Kidney (tissue), 14 donors: ENCODE data around the gene NFILZ. TPM values are rescaled to one million over a fixed set of nuclear protein-coding genes. Genes with fewer than 3 reads are reported as not detected.

Experiments used
- DNase-seq, 5 donors: peaks; one replicate each; pipeline ENCODE4 v3.0.0-alpha.2; 2013 to 2020
- FAIRE-seq: peaks from 2 replicates; lab custom pipeline; 2012; peaks lifted over from hg19 to GRCh38; lab: Jason Lieb, UNC
- H3K27ac ChIP-seq, 2 donors: one replicate each; pipeline ENCODE4 v1.7.0; 2013; ENCODE audit warnings: low read depth in 2 of 2, low read length in 2 of 2, inconsistent platforms in 1 of 2
- H3K27me3 ChIP-seq: one replicate; pipeline ENCODE4 v1.7.1; 2013; ENCODE audit warnings: low read length, inconsistent platforms; ENCODE audit not compliant: control insufficient read depth, insufficient read depth
- H3K36me3 ChIP-seq, 3 donors: one replicate each; pipeline versions ENCODE4 v1.7.0 to v1.7.1; 2013; ENCODE audit warnings: low read length in 3 of 3, control low read depth in 1 of 3, inconsistent platforms in 1 of 3; ENCODE audit not compliant: insufficient read depth in 3 of 3, control insufficient read depth in 2 of 3
- H3K4me1 ChIP-seq, 3 donors: one replicate each; pipeline versions ENCODE4 v1.7.0 to v1.7.1; 2013; ENCODE audit warnings: low read length in 3 of 3, inconsistent platforms in 1 of 3, low read depth in 1 of 3; ENCODE audit not compliant: control insufficient read depth in 2 of 3, insufficient read depth in 2 of 3
- H3K4me3 ChIP-seq, 3 donors: one replicate each; pipeline versions ENCODE4 v1.7.0 to v1.8.1; 2013; ENCODE audit warnings: low read length in 3 of 3, control low read depth in 1 of 3, inconsistent platforms in 1 of 3
- H3K9ac ChIP-seq, 3 donors: one replicate each; pipeline versions ENCODE4 v1.7.0 to v1.7.1; 2013; ENCODE audit warnings: low read length in 3 of 3, control low read depth in 1 of 3, inconsistent platforms in 1 of 3
- H3K9me3 ChIP-seq, 3 donors: one replicate each; pipeline versions ENCODE4 v1.7.0 to v1.7.1; 2013; ENCODE audit warnings: low read length in 3 of 3, control low read depth in 1 of 3, inconsistent platforms in 1 of 3; ENCODE audit not compliant: control insufficient read depth in 2 of 3, insufficient read depth in 1 of 3
- CTCF ChIP-seq: IDR thresholded peaks from 3 replicates; pipeline ENCODE4 v1.5.1; 2012; ENCODE audit warnings: mild to moderate bottlenecking, moderate library complexity, borderline replicate concordance; ENCODE audit not compliant: insufficient read depth; ENCODE audit errors: extremely low read depth
- intact Hi-C: fragments of 100-400 bp; cut with DNase I; formaldehyde crosslinking; loops from one replicate; pipeline ENCODE4 v1.11.1; 2022
- polyA plus RNA-seq: library from polyadenylated mRNA; stranded (reverse); fragments of 350-450 nt; fragmentation: Illumina TruSeq; extraction: RNeasy Lipid Tissue Mini Kit (QIAGEN cat#74804); gene quantifications from one replicate; pipeline ENCODE4 v1.2.3, GENCODE V29; 2014; ENCODE audit warnings: low read depth, low replicate concordance; ENCODE audit not compliant: insufficient read depth
- total RNA-seq: library from RNA; stranded (reverse); fragmentation: NEBNext Ultra II Directional; extraction: Animal tissue kit (Norgen Biotek cat#: 25700); gene quantifications from one replicate; pipeline ENCODE4 v1.2.1, GENCODE V29; 2021
- donor health status: control.
- donor health status: control.
- donor health status: control.
- donor health status: control.
- donor health status: control.
- donor health status: DM: yes; HTN: yes; CAD: no.
- donor health status: Normal renal cell carcinoma (clear cell type).

NFILZ gene
- total and polyA plus RNA-seq, 2 donors from 2014 or later, result not detected

GRCh38 chr19:8600816-8601215 lies 29.6 kb upstream of the NFILZ start:
- FAIRE-seq (no peak), DNase-seq (no peak)

GRCh38 chr19:8601796-8602195 lies 28.6 kb upstream of the NFILZ start:
- intact Hi-C loops, result no loop called here
- FAIRE-seq, result no peak

More at GRCh38 chr19:8600816-8601215, 29.6 kb upstream of the NFILZ start:
- Histone ChIP-seq H3K9ac (no peak overlapping the region), H3K9me3 (peaks cover 0 to 3% (median 0%) of the 10 kb centered on the region in 3 donors), H3K27me3 (no peaks in the 10 kb centered on the region), H3K4me3 (no peak overlapping the region), H3K27ac (no peak overlapping the region), H3K4me1 (no peaks in the 10 kb centered on the region), H3K36me3 (peaks cover 0 to 8% (median 0%) of the 10 kb centered on the region in 3 donors)
- intact Hi-C loops, result no loop called here
- TF ChIP-seq CTCF, result no peak

GRCh38 chr19:8605514-8605913 lies 24.9 kb upstream of the NFILZ start:
- peaks cover 0 to 11% (median 2%) of the 10 kb centered on the region in 3 donors for H3K4me1 ChIP-seq
- no peaks in the 10 kb centered on the region for H3K9me3 ChIP-seq
- H3K4me3 ChIP-seq, result no peak overlapping the region
- TF ChIP-seq CTCF, result no peak
- no peak overlapping the region for H3K9ac ChIP-seq
- no peak for FAIRE-seq
- H3K27me3 ChIP-seq, result no peaks in the 10 kb centered on the region
- H3K36me3 ChIP-seq, result peaks cover 0 to 8% (median 0%) of the 10 kb centered on the region in 3 donors
- intact Hi-C loops, result no loop called here
- DNase-seq, result no peak
- no peak overlapping the region for H3K27ac ChIP-seq

More at GRCh38 chr19:8601796-8602195, 28.6 kb upstream of the NFILZ start:
- peaks cover 0 to 3% (median 0%) of the 10 kb centered on the region in 3 donors for H3K9me3 ChIP-seq
- no peak overlapping the region for H3K4me3 ChIP-seq
- DNase-seq, result no peak
- H3K9ac ChIP-seq, result no peak overlapping the region
- no peak for TF ChIP-seq CTCF
- no peaks in the 10 kb centered on the region for H3K27me3 ChIP-seq
- H3K36me3 ChIP-seq, result peaks cover 0 to 8% (median 0%) of the 10 kb centered on the region in 3 donors
- H3K4me1 ChIP-seq, result no peaks in the 10 kb centered on the region
- H3K27ac ChIP-seq, result no peak overlapping the region

- DNase-seq (no peak), FAIRE-seq (no peak)
- H3K4me3 ChIP-seq, result no peak overlapping the region
- H3K27me3 ChIP-seq, result no peaks in the 10 kb centered on the region
- H3K36me3 ChIP-seq, result peaks cover 0 to 4% (median 0%) of the 10 kb centered on the region in 3 donors
- H3K27ac ChIP-seq, result no peak overlapping the region
- no peak for TF ChIP-seq CTCF
- peaks cover 0 to 11% (median 2%) of the 10 kb centered on the region in 3 donors for H3K4me1 ChIP-seq
- intact Hi-C loops, result no loop called here
- no peak overlapping the region for H3K9ac ChIP-seq
- no peaks in the 10 kb centered on the region for H3K9me3 ChIP-seq
These were observed 23.0 kb upstream of the NFILZ start for GRCh38 chr19:8607386-8607785.
